Hematopoietic multipotent progenitor cell treated with erythropoietin and hydrocortisone succinate and interleukin-3 and kit ligand, for 17 days (in vitro differentiated cells): ENCODE results near the gene CAPN10.
"Not testable (repeated sequence)": the region's sequence is repeated elsewhere in the genome, so short reads cannot be mapped to it uniquely, and the experiment has no call there.

Source experiments
- DNase-seq: peaks from one replicate; pipeline ENCODE4 v3.0.0-alpha.2; 2015; ENCODE audit warnings: low spot score

Gene CAPN10

GRCh38 chr2:240603081-240603835 lies 16.7 kb downstream of the CAPN10 start:
- no peak for DNase-seq

DNA sequence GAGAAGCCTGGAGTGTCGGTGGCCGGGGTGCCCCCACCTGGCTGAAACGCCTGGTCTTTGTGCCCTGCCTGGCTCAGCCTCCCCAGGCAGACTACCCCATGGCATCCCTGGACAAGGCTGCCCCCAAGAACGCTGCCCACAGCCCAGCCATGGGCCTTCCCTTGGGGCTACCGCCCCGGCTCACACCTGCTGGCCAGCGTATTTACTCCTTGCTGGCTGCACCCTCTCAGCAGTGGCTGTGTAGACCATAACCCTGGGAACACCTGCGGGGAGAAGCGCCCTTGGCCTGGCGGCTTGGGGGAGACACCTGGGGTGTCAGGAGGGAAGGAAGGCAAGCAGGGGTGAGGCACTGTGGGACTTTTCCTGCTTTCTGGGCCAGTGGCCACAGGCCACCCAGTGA lies 17.3 kb downstream of the CAPN10 start:
- no peak for DNase-seq

DNA sequence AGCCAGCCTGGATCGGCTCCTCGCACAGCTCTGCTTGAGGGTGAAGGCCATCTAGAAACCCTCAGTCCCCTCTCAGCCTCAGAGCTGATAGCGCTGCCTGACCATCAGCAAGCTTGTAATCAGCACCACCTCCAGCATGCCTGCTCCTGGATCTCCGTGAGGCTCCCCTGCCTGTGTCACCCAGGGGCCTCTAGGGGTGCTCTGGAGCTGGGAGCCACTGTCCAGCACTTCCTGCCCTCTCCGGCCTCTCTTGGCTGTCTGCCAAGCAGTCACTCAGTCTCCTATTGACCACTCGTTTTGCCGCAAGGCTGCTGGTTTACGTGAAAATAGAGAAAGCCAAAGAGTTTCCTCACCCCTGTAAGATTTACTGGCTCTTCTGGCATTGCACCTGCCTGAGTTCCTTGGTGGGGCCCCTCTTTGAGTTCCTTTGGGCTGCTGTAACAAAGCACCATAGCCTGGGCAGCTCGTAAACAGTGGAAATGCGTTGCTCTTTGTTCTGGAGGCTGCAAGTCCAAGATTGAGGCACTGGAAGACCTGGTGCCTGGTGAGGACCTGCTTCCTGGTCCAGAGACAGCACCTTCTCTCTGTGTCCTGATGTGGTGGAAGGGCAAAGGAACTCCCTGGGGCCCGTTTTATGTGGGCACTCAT lies 17.9 kb downstream of the CAPN10 start:
- DNase-seq: peak; percentile 19

DNA sequence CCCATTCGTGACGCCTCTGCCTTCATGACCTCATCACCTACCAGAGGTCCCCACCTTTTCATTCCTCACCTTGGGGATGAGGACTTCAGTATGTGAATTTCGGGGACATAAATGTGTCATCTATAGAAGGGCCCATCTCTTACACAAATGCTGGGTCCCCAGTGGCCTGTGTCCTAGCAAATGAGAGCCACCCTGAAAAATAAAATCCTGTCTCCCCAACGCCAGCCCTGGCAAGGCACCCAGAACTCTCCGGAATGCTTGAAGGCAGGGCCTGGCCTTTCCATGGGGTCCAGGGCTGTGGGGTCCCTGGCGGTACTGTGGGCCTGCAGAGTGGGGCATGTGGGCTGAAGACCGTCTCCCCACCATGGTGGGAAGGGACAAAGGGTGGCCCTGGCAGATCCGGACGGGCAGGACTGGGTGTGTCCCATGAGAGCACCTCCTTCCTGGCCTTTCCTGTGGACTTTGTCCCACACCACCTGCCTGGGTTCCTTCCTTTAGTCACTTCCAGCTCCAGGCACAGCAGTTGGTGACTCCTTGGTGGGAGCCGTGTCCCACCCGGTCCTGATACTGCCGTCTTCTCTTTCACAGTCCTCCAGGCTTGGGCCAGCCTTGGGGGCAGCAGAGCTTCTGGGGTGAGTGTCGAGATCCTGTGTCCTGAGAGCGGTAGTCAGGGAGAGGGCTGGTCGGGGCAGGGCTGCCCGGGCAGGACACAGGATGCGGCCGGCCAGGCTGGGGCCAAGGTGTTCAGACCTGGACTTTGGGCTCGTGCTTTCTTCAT lies 18.6 kb downstream of the CAPN10 start:
- DNase-seq: no peak

GRCh38 chr2:240605867-240606743 lies 19.6 kb downstream of the CAPN10 start:
- no peak for DNase-seq

GRCh38 chr2:240611601-240612210 lies 25.2 kb downstream of the CAPN10 start:
- DNase-seq: no peak

DNA sequence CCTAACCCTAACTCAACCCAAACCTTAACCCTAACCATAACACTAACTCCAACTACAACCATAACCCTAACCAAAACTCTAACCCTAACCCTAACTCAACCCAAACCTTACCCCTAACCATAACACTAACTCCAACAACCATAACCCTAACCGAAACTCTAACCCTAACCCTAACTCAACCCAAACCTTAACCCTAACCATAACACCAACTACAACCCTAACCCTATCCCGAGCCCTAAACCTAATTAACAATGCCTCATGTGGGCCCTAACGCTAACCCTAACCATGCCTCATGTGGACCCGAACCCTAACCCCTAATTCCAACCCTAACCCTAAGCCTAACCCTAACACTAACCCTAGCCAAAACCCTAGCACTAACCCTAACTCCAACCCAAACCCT lies 27.2 kb downstream of the CAPN10 start:
- no peak for DNase-seq

DNA sequence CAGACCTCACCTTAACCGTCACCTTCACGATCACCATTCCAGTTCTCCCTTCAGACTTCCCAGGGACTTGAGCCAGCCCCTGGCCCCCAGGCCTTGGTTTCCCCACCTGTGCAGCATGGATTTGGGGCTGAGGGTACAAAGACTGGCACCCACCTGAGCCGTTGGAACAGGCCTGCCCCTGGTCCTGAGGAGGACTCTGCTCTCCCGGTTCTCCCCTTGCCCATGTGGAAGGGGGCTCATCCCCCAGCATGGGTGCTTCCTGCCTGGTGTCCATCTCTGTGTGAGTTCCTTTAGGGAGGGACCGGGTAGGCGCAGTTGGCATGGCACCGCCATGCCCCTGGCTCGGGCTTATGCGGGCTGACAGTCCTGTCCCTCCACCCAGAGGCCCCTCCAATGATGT lies 27.9 kb downstream of the CAPN10 start:
- no peak for DNase-seq

DNA sequence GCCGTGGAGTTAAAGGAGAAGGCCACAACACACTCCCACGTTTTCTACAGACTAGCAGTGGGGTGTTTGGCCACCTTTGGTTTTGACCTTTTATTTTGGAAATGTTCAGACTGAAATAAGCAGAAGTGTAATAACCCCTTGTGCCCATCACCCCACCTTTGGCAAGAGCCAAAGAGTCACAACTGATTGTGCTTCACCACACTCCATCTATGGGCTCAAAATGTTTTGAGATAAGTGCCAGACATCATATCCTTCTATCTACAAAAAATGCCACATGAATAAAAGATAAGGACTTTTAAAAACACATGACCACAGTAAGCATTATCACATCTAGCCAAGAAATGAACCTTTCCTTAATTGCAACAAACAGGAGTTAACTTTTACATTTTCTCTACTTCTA lies 28.9 kb downstream of the CAPN10 start:
- no peak for DNase-seq

GRCh38 chr2:240615820-240616547 lies 29.4 kb downstream of the CAPN10 start:
- DNase-seq: no peak

DNA sequence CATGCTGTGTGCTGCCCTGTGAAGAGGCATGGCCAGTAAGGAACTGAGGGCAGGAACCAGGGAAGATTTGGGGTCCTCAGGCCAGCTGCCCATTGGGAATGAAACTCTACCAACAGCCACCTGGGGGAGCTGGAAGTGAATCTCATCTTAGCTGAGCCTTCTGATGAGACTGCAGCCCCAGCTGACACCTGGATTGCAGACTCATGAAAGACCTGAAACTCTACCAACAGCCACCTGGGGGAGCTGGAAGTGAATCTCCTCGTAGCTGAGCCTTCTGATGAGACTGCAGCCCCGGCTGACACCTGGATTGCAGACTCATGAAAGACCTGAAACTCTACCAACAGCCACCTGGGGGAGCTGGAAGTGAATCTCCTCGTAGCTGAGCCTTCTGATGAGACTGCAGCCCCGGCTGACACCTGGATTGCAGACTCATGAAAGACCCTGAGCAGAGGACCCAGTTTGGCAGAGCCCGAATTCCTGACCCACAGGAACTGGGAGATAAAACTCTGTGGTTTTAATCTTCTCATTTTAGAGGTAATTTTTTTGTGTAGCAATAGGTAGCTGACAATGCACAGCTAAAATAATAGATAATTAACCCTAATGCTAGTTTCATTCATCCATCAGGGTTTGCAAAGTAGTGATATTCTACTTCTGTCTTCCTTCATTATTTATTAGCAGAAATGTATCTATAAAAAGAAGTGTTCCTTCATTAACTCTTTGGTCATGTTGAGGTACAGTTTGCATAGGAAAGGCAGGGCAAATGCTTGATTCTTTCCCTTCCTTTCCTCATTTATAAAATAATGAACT lies 30.5 kb downstream of the CAPN10 start:
- not testable (repeated sequence) for DNase-seq

- DNase-seq: no peak
Observed at GRCh38 chr2:240618776-240619175, 32.2 kb downstream of the CAPN10 start.

- no peak for DNase-seq
Observed at GRCh38 chr2:240619506-240620148, 33.1 kb downstream of the CAPN10 start.

DNA sequence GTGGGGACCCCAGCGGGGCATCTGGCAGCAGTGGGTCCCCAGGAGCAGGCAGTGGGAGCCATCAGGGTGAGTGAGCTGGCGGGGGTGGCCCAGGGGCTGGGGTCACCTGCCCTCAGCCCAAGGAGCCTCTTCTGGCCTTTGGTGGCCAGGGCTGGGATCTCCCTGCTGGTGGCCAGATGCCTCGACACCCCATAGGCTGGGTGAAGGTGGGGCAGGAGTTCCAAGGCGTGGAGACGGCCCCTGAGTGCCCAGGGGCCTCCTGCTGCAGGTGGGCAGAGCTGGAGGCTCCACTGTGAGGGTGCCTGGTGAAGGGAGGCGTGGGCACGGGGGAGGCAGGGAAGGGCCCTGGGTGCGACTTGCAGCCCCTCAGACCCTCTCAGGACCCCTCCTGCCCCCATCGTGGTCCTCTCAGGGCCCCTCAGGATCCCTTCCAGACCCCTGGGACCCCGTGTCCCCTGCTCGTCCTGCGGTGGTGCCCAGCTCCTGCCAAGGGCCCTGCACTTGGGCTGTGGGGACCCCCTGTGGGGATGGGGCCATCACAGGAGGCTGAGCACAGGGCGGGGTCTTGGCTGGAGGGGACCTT lies 33.7 kb downstream of the CAPN10 start:
- no peak for DNase-seq

DNA sequence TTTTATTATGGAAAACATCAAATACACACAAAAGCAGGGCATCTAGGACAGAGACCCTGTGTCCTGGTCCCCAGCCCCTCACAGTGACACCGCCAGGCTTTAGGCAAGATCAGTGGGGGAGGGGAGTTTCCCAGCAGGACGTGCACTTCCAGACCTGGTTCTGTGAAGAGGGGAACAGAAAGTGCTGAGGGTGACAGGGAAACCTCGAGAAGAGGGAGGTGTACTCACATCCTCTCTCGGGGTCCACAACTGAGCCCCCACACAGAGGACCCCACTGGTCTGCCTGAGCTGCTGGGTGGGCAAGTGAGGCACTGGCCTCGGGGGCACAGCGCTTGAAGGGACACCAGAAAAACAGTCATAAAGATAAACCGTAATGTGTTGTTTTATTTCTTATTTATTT lies 34.3 kb downstream of the CAPN10 start:
- DNase-seq: no peak

- DNase-seq: no peak
Observed at GRCh38 chr2:240622060-240622411, 35.5 kb downstream of the CAPN10 start.

DNA sequence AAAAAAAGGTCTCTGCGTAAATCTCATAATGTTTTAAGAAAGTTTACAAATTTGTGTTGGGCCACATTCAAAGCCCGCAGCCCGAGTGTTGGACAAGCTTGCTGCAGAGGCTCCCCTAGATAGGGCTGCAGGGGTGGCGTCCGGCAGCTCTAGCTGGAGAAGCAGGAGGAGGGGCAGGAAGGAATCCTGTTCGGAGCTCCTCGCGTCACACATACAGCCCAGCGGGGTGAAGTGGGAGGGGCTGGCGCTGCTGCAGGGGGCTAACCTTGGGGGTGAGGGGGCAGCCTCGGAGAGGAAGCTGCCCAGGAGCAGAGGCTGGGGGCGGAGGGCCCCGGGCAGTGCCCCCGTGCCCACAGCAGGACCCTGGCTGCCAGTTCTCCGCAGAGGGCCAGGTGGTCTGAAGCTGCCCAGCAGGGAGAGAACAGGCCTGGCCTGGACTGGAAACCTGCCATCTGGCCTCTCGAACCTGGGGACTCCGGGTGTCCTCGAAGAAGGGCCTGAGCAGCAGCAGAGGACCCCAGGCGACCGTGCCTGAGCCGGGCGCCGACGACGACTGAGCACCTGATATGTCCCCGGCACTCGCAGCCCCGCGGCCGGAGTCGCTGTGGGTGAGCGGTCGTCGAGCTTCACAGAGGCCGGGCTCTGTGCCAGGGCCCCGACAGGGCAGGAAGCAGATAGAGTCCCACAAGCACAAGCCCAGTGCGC lies 36.1 kb downstream of the CAPN10 start:
- no peak for DNase-seq

GRCh38 chr2:240623531-240624010 lies 37.0 kb downstream of the CAPN10 start:
- no peak for DNase-seq
